Endothelial cell of umbilical vein (primary cell): ENCODE data around the gene DIAPH3. TPM values are rescaled to one million over a fixed set of nuclear protein-coding genes. Genes with fewer than 3 reads are reported as not detected.

Experiments used
- BruUV-seq: library from RNA; stranded (reverse); fragments of 400-500 nt; replicated peaks from 2 replicates; lab custom pipeline; 2021; lab: Mats Ljungman, UMichigan
- CTCF ChIA-PET: fragments of 300-600, 350-600 bp; sonication (Branson Sonifier 250); formaldehyde crosslinking; loops from one replicate; lab custom pipeline; 2021; ENCODE audit warnings: antibody characterized with exemption, inconsistent platforms; lab: Charles Lee
- POLR2A ChIA-PET: fragments of 300-600, 350-600 bp; sonication (Branson Sonifier 250); formaldehyde crosslinking; loops from one replicate; lab custom pipeline; 2021; ENCODE audit warnings: antibody characterized with exemption, inconsistent platforms; lab: Charles Lee
- DNase-seq: peaks from one replicate; pipeline ENCODE4 v3.0.0-alpha.2; 2011; ENCODE audit warnings: low read depth, low spot score
- FAIRE-seq: peaks from 2 replicates; lab custom pipeline; 2011; peaks lifted over from hg19 to GRCh38; lab: Jason Lieb, UNC
- H2AFZ ChIP-seq: 2 replicates; pipeline ENCODE4 v1.6.0; 2012; ENCODE audit warnings: low read depth, low read length, control low read depth, inconsistent platforms
- H3K27ac ChIP-seq: 2 replicates; pipeline ENCODE4 v1.5.1; 2011; ENCODE audit warnings: low read depth, mild to moderate bottlenecking, control low read depth, low read length, moderate library complexity; ENCODE audit not compliant: insufficient read depth
- H3K27me3 ChIP-seq, 2 experiments: 2 replicates each; pipeline versions ENCODE4 v1.6.0 to v1.6.1; 2011; ENCODE audit warnings: low read length in 2 of 2, mixed read lengths in 1 of 2; ENCODE audit not compliant: control insufficient read depth in 2 of 2, insufficient read depth in 2 of 2
- H3K36me3 ChIP-seq, 2 experiments: 2 replicates in 1 of 2; 3 replicates in 1 of 2; pipeline ENCODE4 v1.5.1; 2011; ENCODE audit warnings: low read length in 2 of 2, mild to moderate bottlenecking in 1 of 2, moderate library complexity in 1 of 2; ENCODE audit not compliant: control insufficient read depth in 2 of 2, insufficient read depth in 2 of 2; ENCODE audit errors: extremely low read depth in 1 of 2
- H3K4me1 ChIP-seq: 3 replicates; pipeline ENCODE4 v1.5.1; 2011; ENCODE audit warnings: mild to moderate bottlenecking, low read length; ENCODE audit not compliant: control insufficient read depth, insufficient read depth; ENCODE audit errors: extremely low read depth
- H3K4me2 ChIP-seq: 2 replicates; pipeline ENCODE4 v1.6.1; 2011; ENCODE audit warnings: low read length, control low read depth, mixed read lengths; ENCODE audit not compliant: insufficient read depth
- H3K4me3 ChIP-seq, 3 experiments: fragments of 200-600 bp in 1 of 3; sonication (generic), shearing (Covaris generic) in 1 of 3; replicated peaks in 1 of 3; 2 replicates each; pipeline ENCODE4 v1.5.1; 2011 to 2016; ENCODE audit warnings: control low read depth in 3 of 3, low read length in 3 of 3, mild to moderate bottlenecking in 2 of 3, inconsistent platforms in 1 of 3, low read depth in 1 of 3, moderate library complexity in 1 of 3; ENCODE audit not compliant: insufficient read depth in 1 of 3
- H3K79me2 ChIP-seq: 2 replicates; pipeline ENCODE4 v1.6.0; 2012; ENCODE audit warnings: low read length, inconsistent platforms; ENCODE audit not compliant: control insufficient read depth, insufficient read depth
- H3K9ac ChIP-seq: replicated peaks from 2 replicates; pipeline ENCODE3; 2011; ENCODE audit warnings: low read length, control low read depth; ENCODE audit not compliant: insufficient read depth; ENCODE audit errors: extremely low read depth
- H3K9me1 ChIP-seq: replicated peaks from 3 replicates; pipeline ENCODE4 v1.6.0; 2011; ENCODE audit warnings: mild to moderate bottlenecking, low read length; ENCODE audit not compliant: control insufficient read depth, insufficient read depth; ENCODE audit errors: extremely low read depth
- H3K9me3 ChIP-seq: replicated peaks from 2 replicates; pipeline ENCODE4 v1.5.1; 2012; ENCODE audit warnings: low read length, inconsistent platforms; ENCODE audit not compliant: control insufficient read depth, insufficient read depth
- H4K20me1 ChIP-seq: replicated peaks from 2 replicates; pipeline ENCODE3; 2011; ENCODE audit warnings: mild to moderate bottlenecking, low read length; ENCODE audit not compliant: control insufficient read depth, insufficient read depth; ENCODE audit errors: extremely low read depth
- FOS ChIP-seq: IDR thresholded peaks from 2 replicates; pipeline ENCODE4 v1.6.1; 2011; ENCODE audit warnings: mild to moderate bottlenecking, low read length, moderate library complexity, borderline replicate concordance; ENCODE audit not compliant: insufficient read depth
- GATA2 ChIP-seq: IDR thresholded peaks from 2 replicates; pipeline ENCODE4 v1.7.0; 2011; ENCODE audit warnings: low read depth, mild to moderate bottlenecking, moderate library complexity, mixed read lengths, low read length; ENCODE audit not compliant: insufficient read length, insufficient read depth
- JUN ChIP-seq: IDR thresholded peaks from 2 replicates; pipeline ENCODE4 v1.6.1; 2011; ENCODE audit warnings: borderline replicate concordance, low read depth; ENCODE audit not compliant: insufficient read length, insufficient read depth
- MAX ChIP-seq: IDR thresholded peaks from 2 replicates; pipeline ENCODE4 v1.6.1; 2011; ENCODE audit not compliant: insufficient read depth, insufficient read length
- MYC ChIP-seq: IDR thresholded peaks from one replicate; pipeline ENCODE4 v1.6.1; 2011; ENCODE audit warnings: mild to moderate bottlenecking, low read depth, low read length
- POLR2A ChIP-seq: IDR thresholded peaks from 2 replicates; pipeline ENCODE4 v1.6.1; 2012; ENCODE audit warnings: low read depth, mild to moderate bottlenecking, control low read depth, low read length
- POLR2AphosphoS5 ChIP-seq: IDR thresholded peaks from 2 replicates; pipeline ENCODE4 v1.6.1; 2012; ENCODE audit warnings: low read depth, mild to moderate bottlenecking, control low read depth, low read length, moderate library complexity; ENCODE audit not compliant: insufficient read depth
- dilution Hi-C: fragments of 300-500 bp; cut with MboI; formaldehyde crosslinking; loops from one replicate; pipeline ENCODE4 v1.15.0; 2019; ENCODE audit warnings: low sequenced_read_pairs; ENCODE audit not compliant: extremely low pct_ligation_motif_present
- intact Hi-C: fragments of 100-400 bp; cut with micrococcal nuclease; formaldehyde crosslinking; loops from one replicate; pipeline ENCODE4 v1.10.0; 2022
- polyA plus RNA-seq, 4 experiments: library from polyadenylated mRNA; depleted of rRNA in 3 of 4; stranded (reverse) in 3 of 4; unstranded in 1 of 4; fragments of >200 nt; gene quantifications; 2 replicates each; pipeline versions ENCODE4 v1.2.1 to v1.2.3, GENCODE V29; 2011 to 2012; ENCODE audit warnings: missing spikeins in 1 of 4
- total RNA-seq: library from RNA; stranded (reverse); gene quantifications from 2 replicates; pipeline ENCODE4 v1.2.3, GENCODE V29; 2021
- TF ChIP-seq, protein P1 (sequence below), 2 donors: IDR thresholded peaks; 1 replicate in 1 of 2; 2 replicates in 1 of 2; pipeline ENCODE4 v1.5.1; 2011; ENCODE audit warnings: low read length in 2 of 2, mild to moderate bottlenecking in 2 of 2, moderate library complexity in 2 of 2, control low read depth in 1 of 2, inconsistent platforms in 1 of 2, low read depth in 1 of 2; ENCODE audit not compliant: insufficient read depth in 1 of 2; ENCODE audit errors: extremely low read depth in 1 of 2

The DIAPH3 gene
- total and polyA plus RNA-seq, 2 donors (not counting 3 experiments of a cell fraction or from before 2014, with no cell fraction given) = 9.9 to 44.0 TPM

DNA sequence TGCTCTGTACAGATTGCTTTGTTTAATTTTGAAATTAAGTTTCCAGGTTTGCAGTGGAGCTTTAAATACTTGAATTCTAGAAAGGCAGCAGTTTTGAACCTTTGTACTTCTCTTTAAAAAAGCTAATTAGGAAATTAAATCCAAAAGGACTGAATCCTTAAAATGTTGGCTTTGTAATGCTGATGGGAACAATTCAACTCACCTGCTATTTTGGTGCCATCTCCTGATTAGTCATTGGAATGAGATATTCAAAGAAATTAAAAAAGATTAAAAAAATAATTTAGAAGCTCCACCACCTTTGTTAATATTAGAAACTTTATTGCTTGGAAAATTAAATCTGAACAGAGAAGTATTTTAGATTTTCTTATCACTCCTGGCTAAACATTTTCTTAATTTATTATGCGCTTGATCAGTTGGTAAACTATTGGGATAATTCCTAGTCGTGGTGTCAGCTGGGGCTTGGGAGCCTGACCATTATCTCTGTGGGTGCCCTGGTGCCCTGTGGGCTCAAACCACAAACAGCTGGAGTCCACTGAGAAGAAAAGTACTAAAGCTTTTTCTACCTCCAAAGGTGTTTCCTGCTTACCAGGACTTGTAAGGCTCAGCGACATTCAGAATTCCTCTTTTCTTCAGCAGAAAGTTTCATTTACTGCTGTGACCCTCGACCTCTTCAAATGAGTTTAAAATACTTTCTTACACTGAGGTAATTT lies 540.4 kb downstream of the DIAPH3 start:
- ChIA-PET POLR2A (no interaction called here), CTCF (interaction anchor here (0.7 to 1.2 kb wide), 2 partner anchors 26 to 39 kb away, joined by 3 read pairs; no protein-coding TSS in a partner anchor)
- no peaks in the 10 kb centered on the region for H3K9me1 ChIP-seq
- no peak overlapping the region for H2AFZ ChIP-seq
- no TSS peak for BruUV-seq
- H3K27ac ChIP-seq = no peak overlapping the region
- H4K20me1 ChIP-seq = no peaks in the 10 kb centered on the region
- H3K36me3 ChIP-seq = no peaks in the 10 kb centered on the region
- no peak overlapping the region for H3K9ac ChIP-seq
- H3K4me2 ChIP-seq = no peak overlapping the region
- H3K4me1 ChIP-seq = no peaks in the 10 kb centered on the region
- dilution Hi-C loops (no loop called here), intact Hi-C loops (no loop called here)
- no peak overlapping the region for H3K4me3 ChIP-seq
- no peak for DNase-seq
- TF ChIP-seq POLR2AphosphoS5 = no peak
- no peak for TF ChIP-seq POLR2A
- TF ChIP-seq FOS = no peak
- TF ChIP-seq MAX = no peak
- no peak for TF ChIP-seq MYC
- no peak for TF ChIP-seq JUN
- TF ChIP-seq, protein P1, sequence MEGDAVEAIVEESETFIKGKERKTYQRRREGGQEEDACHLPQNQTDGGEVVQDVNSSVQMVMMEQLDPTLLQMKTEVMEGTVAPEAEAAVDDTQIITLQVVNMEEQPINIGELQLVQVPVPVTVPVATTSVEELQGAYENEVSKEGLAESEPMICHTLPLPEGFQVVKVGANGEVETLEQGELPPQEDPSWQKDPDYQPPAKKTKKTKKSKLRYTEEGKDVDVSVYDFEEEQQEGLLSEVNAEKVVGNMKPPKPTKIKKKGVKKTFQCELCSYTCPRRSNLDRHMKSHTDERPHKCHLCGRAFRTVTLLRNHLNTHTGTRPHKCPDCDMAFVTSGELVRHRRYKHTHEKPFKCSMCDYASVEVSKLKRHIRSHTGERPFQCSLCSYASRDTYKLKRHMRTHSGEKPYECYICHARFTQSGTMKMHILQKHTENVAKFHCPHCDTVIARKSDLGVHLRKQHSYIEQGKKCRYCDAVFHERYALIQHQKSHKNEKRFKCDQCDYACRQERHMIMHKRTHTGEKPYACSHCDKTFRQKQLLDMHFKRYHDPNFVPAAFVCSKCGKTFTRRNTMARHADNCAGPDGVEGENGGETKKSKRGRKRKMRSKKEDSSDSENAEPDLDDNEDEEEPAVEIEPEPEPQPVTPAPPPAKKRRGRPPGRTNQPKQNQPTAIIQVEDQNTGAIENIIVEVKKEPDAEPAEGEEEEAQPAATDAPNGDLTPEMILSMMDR (IDR thresholded peaks at IDR 0.05; ENCODE audit: extremely low read depth in 1 of 2, insufficient read depth in 1 of 2, low read depth in 1 of 2, low read length in 2 of 2) = no peak
- TF ChIP-seq GATA2 = no peak
- no peaks in the 10 kb centered on the region for H3K9me3 ChIP-seq
- H3K79me2 ChIP-seq = no peaks in the 10 kb centered on the region
- FAIRE-seq = no peak
- no peaks in the 10 kb centered on the region for H3K27me3 ChIP-seq
